ENCODE results near the gene NRAP. TPM values are rescaled to one million over a fixed set of nuclear protein-coding genes. Genes with fewer than 3 reads are reported as not detected.

Gene NRAP
- total and polyA plus RNA-seq, 2 experiments from 2014 or later = not detected

DNA sequence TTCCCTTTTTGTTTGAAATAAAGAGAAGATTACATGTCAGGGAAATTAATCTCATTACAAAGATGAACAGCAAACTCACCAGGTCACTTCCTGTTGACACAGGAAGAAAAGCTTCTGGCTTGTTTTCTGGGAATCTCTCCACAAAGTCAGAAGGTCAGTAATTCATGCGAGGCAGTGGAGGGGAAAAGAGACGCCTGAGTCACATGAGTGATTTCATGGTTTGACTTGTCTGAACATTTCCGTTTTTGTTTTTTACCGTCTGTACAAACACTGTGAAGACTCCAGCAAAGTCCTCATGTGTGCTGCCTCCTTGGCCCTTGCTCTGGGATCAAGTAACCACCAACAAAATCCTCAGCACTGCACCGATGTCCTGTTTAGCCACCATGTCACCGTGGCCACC is 113.5 kb downstream of the NRAP start:
- H3K79me2 ChIP-seq (replicated peaks; ENCODE audit: insufficient read depth) = no peaks in the 10 kb centered on the region
- H3K4me3 ChIP-seq = no peak overlapping the region
- no peaks in the 10 kb centered on the region for H3K9me2 ChIP-seq (ENCODE audit: insufficient read depth)
- DNase-seq (ENCODE audit: low spot score) (no peak), ATAC-seq (no peak)
- H3K36me3 Mint-ChIP-seq (ENCODE audit: low read depth) = no peaks in the 10 kb centered on the region
- peaks cover 40% of the 10 kb centered on the region for H3K27me3 Mint-ChIP-seq (ENCODE audit: insufficient read depth, low read depth, poor library complexity)
- no peaks in the 10 kb centered on the region for H3F3A ChIP-seq (replicated peaks; ENCODE audit: low read depth)
- H3K4me1 ChIP-seq (ENCODE audit: insufficient read depth) = no peaks in the 10 kb centered on the region
- no peak overlapping the region for H3K27ac ChIP-seq (ENCODE audit: low read depth)
- TF ChIP-seq, protein P1, sequence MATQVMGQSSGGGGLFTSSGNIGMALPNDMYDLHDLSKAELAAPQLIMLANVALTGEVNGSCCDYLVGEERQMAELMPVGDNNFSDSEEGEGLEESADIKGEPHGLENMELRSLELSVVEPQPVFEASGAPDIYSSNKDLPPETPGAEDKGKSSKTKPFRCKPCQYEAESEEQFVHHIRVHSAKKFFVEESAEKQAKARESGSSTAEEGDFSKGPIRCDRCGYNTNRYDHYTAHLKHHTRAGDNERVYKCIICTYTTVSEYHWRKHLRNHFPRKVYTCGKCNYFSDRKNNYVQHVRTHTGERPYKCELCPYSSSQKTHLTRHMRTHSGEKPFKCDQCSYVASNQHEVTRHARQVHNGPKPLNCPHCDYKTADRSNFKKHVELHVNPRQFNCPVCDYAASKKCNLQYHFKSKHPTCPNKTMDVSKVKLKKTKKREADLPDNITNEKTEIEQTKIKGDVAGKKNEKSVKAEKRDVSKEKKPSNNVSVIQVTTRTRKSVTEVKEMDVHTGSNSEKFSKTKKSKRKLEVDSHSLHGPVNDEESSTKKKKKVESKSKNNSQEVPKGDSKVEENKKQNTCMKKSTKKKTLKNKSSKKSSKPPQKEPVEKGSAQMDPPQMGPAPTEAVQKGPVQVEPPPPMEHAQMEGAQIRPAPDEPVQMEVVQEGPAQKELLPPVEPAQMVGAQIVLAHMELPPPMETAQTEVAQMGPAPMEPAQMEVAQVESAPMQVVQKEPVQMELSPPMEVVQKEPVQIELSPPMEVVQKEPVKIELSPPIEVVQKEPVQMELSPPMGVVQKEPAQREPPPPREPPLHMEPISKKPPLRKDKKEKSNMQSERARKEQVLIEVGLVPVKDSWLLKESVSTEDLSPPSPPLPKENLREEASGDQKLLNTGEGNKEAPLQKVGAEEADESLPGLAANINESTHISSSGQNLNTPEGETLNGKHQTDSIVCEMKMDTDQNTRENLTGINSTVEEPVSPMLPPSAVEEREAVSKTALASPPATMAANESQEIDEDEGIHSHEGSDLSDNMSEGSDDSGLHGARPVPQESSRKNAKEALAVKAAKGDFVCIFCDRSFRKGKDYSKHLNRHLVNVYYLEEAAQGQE (IDR thresholded peaks at IDR 0.05; ENCODE audit: unreplicated experiment) = no peak
- TF ChIP-seq, protein P2, sequence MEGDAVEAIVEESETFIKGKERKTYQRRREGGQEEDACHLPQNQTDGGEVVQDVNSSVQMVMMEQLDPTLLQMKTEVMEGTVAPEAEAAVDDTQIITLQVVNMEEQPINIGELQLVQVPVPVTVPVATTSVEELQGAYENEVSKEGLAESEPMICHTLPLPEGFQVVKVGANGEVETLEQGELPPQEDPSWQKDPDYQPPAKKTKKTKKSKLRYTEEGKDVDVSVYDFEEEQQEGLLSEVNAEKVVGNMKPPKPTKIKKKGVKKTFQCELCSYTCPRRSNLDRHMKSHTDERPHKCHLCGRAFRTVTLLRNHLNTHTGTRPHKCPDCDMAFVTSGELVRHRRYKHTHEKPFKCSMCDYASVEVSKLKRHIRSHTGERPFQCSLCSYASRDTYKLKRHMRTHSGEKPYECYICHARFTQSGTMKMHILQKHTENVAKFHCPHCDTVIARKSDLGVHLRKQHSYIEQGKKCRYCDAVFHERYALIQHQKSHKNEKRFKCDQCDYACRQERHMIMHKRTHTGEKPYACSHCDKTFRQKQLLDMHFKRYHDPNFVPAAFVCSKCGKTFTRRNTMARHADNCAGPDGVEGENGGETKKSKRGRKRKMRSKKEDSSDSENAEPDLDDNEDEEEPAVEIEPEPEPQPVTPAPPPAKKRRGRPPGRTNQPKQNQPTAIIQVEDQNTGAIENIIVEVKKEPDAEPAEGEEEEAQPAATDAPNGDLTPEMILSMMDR (conservative IDR thresholded peaks at IDR 0.05; ENCODE audit: low read depth in 2 of 2) = no peak
- TF ChIP-seq NANOG (IDR thresholded peaks at IDR 0.05; ENCODE audit: borderline replicate concordance) (no peak), ZNF114 (CRISPR knock-in tag; IDR thresholded peaks at IDR 0.05) (no peak), EZH2phosphoT487 (IDR thresholded peaks at IDR 0.05; ENCODE audit: unreplicated experiment) (no peak), EZH2 (IDR thresholded peaks at IDR 0.05; ENCODE audit: low read depth, unreplicated experiment) (no peak)
- TF ChIP-seq, protein P3, sequence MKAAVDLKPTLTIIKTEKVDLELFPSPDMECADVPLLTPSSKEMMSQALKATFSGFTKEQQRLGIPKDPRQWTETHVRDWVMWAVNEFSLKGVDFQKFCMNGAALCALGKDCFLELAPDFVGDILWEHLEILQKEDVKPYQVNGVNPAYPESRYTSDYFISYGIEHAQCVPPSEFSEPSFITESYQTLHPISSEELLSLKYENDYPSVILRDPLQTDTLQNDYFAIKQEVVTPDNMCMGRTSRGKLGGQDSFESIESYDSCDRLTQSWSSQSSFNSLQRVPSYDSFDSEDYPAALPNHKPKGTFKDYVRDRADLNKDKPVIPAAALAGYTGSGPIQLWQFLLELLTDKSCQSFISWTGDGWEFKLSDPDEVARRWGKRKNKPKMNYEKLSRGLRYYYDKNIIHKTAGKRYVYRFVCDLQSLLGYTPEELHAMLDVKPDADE (IDR thresholded peaks at IDR 0.05) = no peak
- H3K4me3 Mint-ChIP-seq = no peak overlapping the region
- H2AFZ ChIP-seq = no peak overlapping the region
- no peaks in the 10 kb centered on the region for H3K36me3 ChIP-seq (ENCODE audit: insufficient read depth)
- peaks cover 56% of the 10 kb centered on the region for H3K27me3 ChIP-seq (ENCODE audit: insufficient read depth)
- H3K9me3 Mint-ChIP-seq = no peaks in the 10 kb centered on the region
- H4K20me1 ChIP-seq (replicated peaks; ENCODE audit: insufficient read depth) = peaks cover 3% of the 10 kb centered on the region; the same call in 1 of the 2 replicates
- peaks cover 3% of the 10 kb centered on the region; the same call in 1 of the 3 replicates for H3K4me1 Mint-ChIP-seq
- no peak overlapping the region for H3K27ac Mint-ChIP-seq
- no peak overlapping the region for H3K4me2 ChIP-seq

DNA sequence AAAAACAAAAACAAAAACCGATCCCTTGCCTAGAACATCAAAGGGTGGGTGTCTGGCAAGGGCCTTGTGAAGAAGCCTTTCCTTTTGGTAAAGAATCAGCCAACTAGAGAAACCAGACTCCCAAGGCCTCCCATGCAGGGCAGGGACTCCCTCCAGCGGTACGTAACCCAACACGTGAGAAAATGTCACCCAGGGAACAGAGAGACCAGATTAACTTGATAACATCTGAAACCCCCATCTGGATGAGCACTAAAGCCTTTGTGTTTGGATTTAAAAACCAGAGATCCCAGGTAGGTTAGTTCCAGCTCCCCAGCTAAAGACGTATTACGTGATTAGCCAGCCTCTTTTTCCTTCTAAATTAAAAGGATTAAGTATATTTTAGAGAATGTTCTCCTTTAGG is 114.0 kb downstream of the NRAP start:
- TF ChIP-seq, protein P4, sequence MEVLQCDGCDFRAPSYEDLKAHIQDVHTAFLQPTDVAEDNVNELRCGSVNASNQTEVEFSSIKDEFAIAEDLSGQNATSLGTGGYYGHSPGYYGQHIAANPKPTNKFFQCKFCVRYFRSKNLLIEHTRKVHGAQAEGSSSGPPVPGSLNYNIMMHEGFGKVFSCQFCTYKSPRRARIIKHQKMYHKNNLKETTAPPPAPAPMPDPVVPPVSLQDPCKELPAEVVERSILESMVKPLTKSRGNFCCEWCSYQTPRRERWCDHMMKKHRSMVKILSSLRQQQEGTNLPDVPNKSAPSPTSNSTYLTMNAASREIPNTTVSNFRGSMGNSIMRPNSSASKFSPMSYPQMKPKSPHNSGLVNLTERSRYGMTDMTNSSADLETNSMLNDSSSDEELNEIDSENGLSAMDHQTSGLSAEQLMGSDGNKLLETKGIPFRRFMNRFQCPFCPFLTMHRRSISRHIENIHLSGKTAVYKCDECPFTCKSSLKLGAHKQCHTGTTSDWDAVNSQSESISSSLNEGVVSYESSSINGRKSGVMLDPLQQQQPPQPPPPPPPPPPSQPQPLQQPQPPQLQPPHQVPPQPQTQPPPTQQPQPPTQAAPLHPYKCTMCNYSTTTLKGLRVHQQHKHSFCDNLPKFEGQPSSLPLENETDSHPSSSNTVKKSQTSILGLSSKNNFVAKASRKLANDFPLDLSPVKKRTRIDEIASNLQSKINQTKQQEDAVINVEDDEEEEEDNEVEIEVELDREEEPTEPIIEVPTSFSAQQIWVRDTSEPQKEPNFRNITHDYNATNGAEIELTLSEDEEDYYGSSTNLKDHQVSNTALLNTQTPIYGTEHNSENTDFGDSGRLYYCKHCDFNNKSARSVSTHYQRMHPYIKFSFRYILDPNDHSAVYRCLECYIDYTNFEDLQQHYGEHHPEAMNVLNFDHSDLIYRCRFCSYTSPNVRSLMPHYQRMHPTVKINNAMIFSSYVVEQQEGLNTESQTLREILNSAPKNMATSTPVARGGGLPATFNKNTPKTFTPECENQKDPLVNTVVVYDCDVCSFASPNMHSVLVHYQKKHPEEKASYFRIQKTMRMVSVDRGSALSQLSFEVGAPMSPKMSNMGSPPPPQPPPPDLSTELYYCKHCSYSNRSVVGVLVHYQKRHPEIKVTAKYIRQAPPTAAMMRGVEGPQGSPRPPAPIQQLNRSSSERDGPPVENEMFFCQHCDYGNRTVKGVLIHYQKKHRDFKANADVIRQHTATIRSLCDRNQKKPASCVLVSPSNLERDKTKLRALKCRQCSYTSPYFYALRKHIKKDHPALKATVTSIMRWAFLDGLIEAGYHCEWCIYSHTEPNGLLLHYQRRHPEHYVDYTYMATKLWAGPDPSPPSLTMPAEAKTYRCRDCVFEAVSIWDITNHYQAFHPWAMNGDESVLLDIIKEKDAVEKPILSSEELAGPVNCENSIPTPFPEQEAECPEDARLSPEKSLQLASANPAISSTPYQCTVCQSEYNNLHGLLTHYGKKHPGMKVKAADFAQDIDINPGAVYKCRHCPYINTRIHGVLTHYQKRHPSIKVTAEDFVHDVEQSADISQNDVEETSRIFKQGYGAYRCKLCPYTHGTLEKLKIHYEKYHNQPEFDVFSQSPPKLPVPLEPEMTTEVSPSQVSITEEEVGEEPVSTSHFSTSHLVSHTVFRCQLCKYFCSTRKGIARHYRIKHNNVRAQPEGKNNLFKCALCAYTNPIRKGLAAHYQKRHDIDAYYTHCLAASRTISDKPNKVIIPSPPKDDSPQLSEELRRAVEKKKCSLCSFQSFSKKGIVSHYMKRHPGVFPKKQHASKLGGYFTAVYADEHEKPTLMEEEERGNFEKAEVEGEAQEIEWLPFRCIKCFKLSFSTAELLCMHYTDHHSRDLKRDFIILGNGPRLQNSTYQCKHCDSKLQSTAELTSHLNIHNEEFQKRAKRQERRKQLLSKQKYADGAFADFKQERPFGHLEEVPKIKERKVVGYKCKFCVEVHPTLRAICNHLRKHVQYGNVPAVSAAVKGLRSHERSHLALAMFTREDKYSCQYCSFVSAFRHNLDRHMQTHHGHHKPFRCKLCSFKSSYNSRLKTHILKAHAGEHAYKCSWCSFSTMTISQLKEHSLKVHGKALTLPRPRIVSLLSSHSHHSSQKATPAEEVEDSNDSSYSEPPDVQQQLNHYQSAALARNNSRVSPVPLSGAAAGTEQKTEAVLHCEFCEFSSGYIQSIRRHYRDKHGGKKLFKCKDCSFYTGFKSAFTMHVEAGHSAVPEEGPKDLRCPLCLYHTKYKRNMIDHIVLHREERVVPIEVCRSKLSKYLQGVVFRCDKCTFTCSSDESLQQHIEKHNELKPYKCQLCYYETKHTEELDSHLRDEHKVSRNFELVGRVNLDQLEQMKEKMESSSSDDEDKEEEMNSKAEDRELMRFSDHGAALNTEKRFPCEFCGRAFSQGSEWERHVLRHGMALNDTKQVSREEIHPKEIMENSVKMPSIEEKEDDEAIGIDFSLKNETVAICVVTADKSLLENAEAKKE (CRISPR knock-in tag; IDR thresholded peaks at IDR 0.05) = no peak
- TF ChIP-seq JUNB (IDR thresholded peaks at IDR 0.05; ENCODE audit: unreplicated experiment) = no peak
- TF ChIP-seq CREB1 (CRISPR knock-in tag; IDR thresholded peaks at IDR 0.05; ENCODE audit: low read depth) = no peak
- H4K20me1 ChIP-seq (replicated peaks; ENCODE audit: insufficient read depth) = peaks cover 3% of the 10 kb centered on the region; the same call in 1 of the 2 replicates
- Mint-ChIP-seq H3K4me1 (peaks cover 3% of the 10 kb centered on the region; the same call in 1 of the 3 replicates), H3K36me3 (ENCODE audit: low read depth) (no peaks in the 10 kb centered on the region), H3K27ac (no peak overlapping the region), H3K27me3 (ENCODE audit: insufficient read depth, low read depth, poor library complexity) (peaks cover 36% of the 10 kb centered on the region), H3K9me3 (no peaks in the 10 kb centered on the region), H3K4me3 (no peak overlapping the region)
- no peaks in the 10 kb centered on the region for H3K36me3 ChIP-seq (ENCODE audit: insufficient read depth)
- no peaks in the 10 kb centered on the region for H3K79me2 ChIP-seq (replicated peaks; ENCODE audit: insufficient read depth)
- H3K4me2 ChIP-seq = no peak overlapping the region
- H3K27ac ChIP-seq (ENCODE audit: low read depth) = no peak overlapping the region
- H3F3A ChIP-seq (replicated peaks; ENCODE audit: low read depth) = no peaks in the 10 kb centered on the region
- no peaks in the 10 kb centered on the region for H3K9me2 ChIP-seq (ENCODE audit: insufficient read depth)
- H3K4me1 ChIP-seq (ENCODE audit: insufficient read depth) = no peaks in the 10 kb centered on the region
- peaks cover 51% of the 10 kb centered on the region for H3K27me3 ChIP-seq (ENCODE audit: insufficient read depth)
- H3K4me3 ChIP-seq = no peak overlapping the region
- DNase-seq (ENCODE audit: low spot score) (no peak), ATAC-seq (no peak)
- H2AFZ ChIP-seq = no peak overlapping the region

All from GM23338 (cell line).